ENCODE measurements around the gene ZXDC. TPM values are rescaled to one million over a fixed set of nuclear protein-coding genes. Genes with fewer than 3 reads are reported as not detected.

The ZXDC gene
- total and polyA plus RNA-seq, 2 donors (not counting 3 experiments of a cell fraction or from before 2014, with no cell fraction given) = 15.2 to 22.6 TPM

DNA sequence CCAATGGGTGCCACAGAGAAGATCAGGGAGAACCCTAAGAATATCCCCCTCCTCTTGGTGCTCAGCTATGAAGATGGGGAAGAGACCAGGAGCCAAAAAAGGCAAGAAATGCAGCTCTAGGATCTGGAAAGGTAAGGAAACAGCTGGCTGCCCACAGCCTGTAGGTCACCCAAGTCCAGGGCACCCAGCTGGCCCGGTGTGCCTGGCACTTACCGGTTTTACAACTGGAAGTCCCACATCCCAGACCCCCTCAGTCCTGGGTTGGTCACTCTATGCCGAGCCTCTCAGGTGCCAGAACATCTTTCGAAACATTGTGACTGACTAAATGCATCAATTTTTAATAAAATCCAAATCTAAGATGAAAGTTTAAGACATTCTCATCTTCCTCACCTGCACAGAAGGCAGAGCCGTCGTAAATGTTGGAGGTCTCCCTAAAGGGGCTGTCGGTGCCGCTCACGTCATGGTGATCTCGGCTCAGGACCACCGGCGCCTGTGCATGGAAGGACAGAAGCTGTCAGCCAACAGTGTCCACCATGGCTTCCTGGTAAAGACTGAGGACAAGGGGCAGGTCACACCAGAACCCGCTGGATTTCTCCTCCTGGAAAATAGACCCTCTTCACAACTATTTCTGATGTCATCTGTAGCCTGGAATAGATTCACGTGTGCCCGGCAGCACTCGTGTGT is 13.3 kb upstream of the ZXDC start:
- FAIRE-seq (no peak), DNase-seq (ENCODE audit: low read depth, low spot score) (no peak)
- Histone ChIP-seq H3K27ac (ENCODE audit: insufficient read depth, low read depth, low read length) (no peak overlapping the region), H3K9ac (replicated peaks; ENCODE audit: extremely low read depth, insufficient read depth, low read length) (no peak overlapping the region), H3K4me1 (ENCODE audit: control insufficient read depth, extremely low read depth, insufficient read depth, low read length) (peaks cover 15% of the 10 kb centered on the region), H3K9me1 (replicated peaks; ENCODE audit: control insufficient read depth, extremely low read depth, insufficient read depth, low read length) (no peaks in the 10 kb centered on the region), H2AFZ (ENCODE audit: low read depth, low read length) (no peak overlapping the region), H3K36me3 (ENCODE audit: control insufficient read depth in 2 of 2, extremely low read depth in 1 of 2, insufficient read depth in 2 of 2, low read length in 2 of 2) (no peaks in the 10 kb centered on the region), H3K4me3 (replicated peaks in 1 of 3; ENCODE audit: insufficient read depth in 1 of 3, low read depth in 1 of 3, low read length in 3 of 3) (no peak overlapping the region), H3K9me3 (replicated peaks; ENCODE audit: control insufficient read depth, insufficient read depth, low read length) (no peaks in the 10 kb centered on the region), H3K27me3 (ENCODE audit: control insufficient read depth in 2 of 2, insufficient read depth in 2 of 2, low read length in 2 of 2) (peaks cover 0 to 1% of the 10 kb centered on the region in 2 experiments), H3K4me2 (ENCODE audit: insufficient read depth, low read length) (no peak overlapping the region), H4K20me1 (replicated peaks; ENCODE audit: control insufficient read depth, extremely low read depth, insufficient read depth, low read length) (no peaks in the 10 kb centered on the region), H3K79me2 (ENCODE audit: control insufficient read depth, insufficient read depth, low read length) (no peaks in the 10 kb centered on the region)
- intact Hi-C loops (cut with micrococcal nuclease) = no loop called here
- no TSS peak for BruUV-seq (replicated peaks)
- dilution Hi-C loops (cut with MboI; ENCODE audit: extremely low pct_ligation_motif_present, low sequenced_read_pairs) = no loop called here
- CTCF ChIA-PET = interaction anchor here (0.9 to 2.2 kb wide), 2 partner anchors 8 to 21 kb away, joined by 3 to 5 read pairs; no protein-coding TSS in a partner anchor
- no peak for TF ChIP-seq GATA2 (IDR thresholded peaks at IDR 0.05; ENCODE audit: insufficient read depth, insufficient read length, low read depth, low read length)
- no peak for TF ChIP-seq POLR2AphosphoS5 (IDR thresholded peaks at IDR 0.05; ENCODE audit: insufficient read depth, low read depth, low read length)
- TF ChIP-seq JUN (IDR thresholded peaks at IDR 0.05; ENCODE audit: borderline replicate concordance, insufficient read depth, insufficient read length, low read depth) = no peak
- TF ChIP-seq, protein P1, sequence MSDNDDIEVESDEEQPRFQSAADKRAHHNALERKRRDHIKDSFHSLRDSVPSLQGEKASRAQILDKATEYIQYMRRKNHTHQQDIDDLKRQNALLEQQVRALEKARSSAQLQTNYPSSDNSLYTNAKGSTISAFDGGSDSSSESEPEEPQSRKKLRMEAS (IDR thresholded peaks at IDR 0.05; ENCODE audit: insufficient read depth, insufficient read length) = no peak
- POLR2A ChIA-PET = no interaction called here

DNA sequence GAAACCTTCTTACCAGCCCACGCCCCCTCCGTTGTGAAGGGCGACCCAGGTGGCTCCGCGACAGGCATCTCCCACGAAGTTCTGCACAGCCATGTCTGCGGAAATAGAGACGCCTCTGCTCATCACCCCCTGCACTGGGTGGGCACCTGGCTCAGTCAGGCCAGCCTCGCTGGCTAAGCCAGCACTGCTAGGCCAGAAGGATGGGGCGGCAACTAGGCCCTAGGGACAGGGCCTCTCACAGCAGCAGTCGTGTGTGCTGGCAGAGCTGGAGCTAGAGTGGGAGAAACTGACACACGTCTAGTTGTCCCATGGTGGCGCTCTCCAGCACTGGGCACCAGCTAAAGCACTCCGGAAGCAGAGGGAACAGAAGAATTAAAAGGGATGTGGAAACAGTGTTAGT is 12.5 kb upstream of the ZXDC start:
- TF ChIP-seq GATA2 (IDR thresholded peaks at IDR 0.05; ENCODE audit: insufficient read depth, insufficient read length, low read depth, low read length) (no peak), JUN (IDR thresholded peaks at IDR 0.05; ENCODE audit: borderline replicate concordance, insufficient read depth, insufficient read length, low read depth) (no peak), MYC (IDR thresholded peaks at IDR 0.05; ENCODE audit: low read depth, low read length) (no peak)
- TF ChIP-seq, protein P2, sequence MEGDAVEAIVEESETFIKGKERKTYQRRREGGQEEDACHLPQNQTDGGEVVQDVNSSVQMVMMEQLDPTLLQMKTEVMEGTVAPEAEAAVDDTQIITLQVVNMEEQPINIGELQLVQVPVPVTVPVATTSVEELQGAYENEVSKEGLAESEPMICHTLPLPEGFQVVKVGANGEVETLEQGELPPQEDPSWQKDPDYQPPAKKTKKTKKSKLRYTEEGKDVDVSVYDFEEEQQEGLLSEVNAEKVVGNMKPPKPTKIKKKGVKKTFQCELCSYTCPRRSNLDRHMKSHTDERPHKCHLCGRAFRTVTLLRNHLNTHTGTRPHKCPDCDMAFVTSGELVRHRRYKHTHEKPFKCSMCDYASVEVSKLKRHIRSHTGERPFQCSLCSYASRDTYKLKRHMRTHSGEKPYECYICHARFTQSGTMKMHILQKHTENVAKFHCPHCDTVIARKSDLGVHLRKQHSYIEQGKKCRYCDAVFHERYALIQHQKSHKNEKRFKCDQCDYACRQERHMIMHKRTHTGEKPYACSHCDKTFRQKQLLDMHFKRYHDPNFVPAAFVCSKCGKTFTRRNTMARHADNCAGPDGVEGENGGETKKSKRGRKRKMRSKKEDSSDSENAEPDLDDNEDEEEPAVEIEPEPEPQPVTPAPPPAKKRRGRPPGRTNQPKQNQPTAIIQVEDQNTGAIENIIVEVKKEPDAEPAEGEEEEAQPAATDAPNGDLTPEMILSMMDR (IDR thresholded peaks at IDR 0.05; ENCODE audit: extremely low read depth in 1 of 2, insufficient read depth in 1 of 2, low read depth in 1 of 2, low read length in 2 of 2) = no peak
- ChIA-PET CTCF (interaction anchor here (1.4 to 2.2 kb wide), 2 partner anchors 8 to 49 kb away, joined by 3 to 5 read pairs; no protein-coding TSS in a partner anchor), POLR2A (no interaction called here)
- DNase-seq (ENCODE audit: low read depth, low spot score) = no peak
- Histone ChIP-seq H3K9me3 (replicated peaks; ENCODE audit: control insufficient read depth, insufficient read depth, low read length) (no peaks in the 10 kb centered on the region), H3K27me3 (ENCODE audit: control insufficient read depth in 2 of 2, insufficient read depth in 2 of 2, low read length in 2 of 2) (peaks cover 0 to 1% of the 10 kb centered on the region in 2 experiments), H3K9me1 (replicated peaks; ENCODE audit: control insufficient read depth, extremely low read depth, insufficient read depth, low read length) (no peaks in the 10 kb centered on the region), H3K4me3 (replicated peaks in 1 of 3; ENCODE audit: insufficient read depth in 1 of 3, low read depth in 1 of 3, low read length in 3 of 3) (no peak overlapping the region), H3K79me2 (ENCODE audit: control insufficient read depth, insufficient read depth, low read length) (no peaks in the 10 kb centered on the region), H3K4me2 (ENCODE audit: insufficient read depth, low read length) (no peak overlapping the region), H2AFZ (ENCODE audit: low read depth, low read length) (no peak overlapping the region), H4K20me1 (replicated peaks; ENCODE audit: control insufficient read depth, extremely low read depth, insufficient read depth, low read length) (no peaks in the 10 kb centered on the region), H3K27ac (ENCODE audit: insufficient read depth, low read depth, low read length) (no peak overlapping the region), H3K4me1 (ENCODE audit: control insufficient read depth, extremely low read depth, insufficient read depth, low read length) (peaks cover 15% of the 10 kb centered on the region), H3K36me3 (ENCODE audit: control insufficient read depth in 2 of 2, extremely low read depth in 1 of 2, insufficient read depth in 2 of 2, low read length in 2 of 2) (no peaks in the 10 kb centered on the region), H3K9ac (replicated peaks; ENCODE audit: extremely low read depth, insufficient read depth, low read length) (no peak overlapping the region)
- FAIRE-seq = no peak
- intact Hi-C loops (cut with micrococcal nuclease) (no loop called here), dilution Hi-C loops (cut with MboI; ENCODE audit: extremely low pct_ligation_motif_present, low sequenced_read_pairs) (no loop called here)
- BruUV-seq (replicated peaks) = no TSS peak

All from endothelial cell of umbilical vein (primary cell).